Activated CD4-positive, alpha-beta T cell treated with anti-CD3 and anti-CD28 coated beads for 1 hour (primary cell): Measurements from ENCODE around the gene ACTN2.

Experiments
- DNase-seq: peaks from one replicate; pipeline ENCODE4 v3.0.0-alpha.2; 2020

ACTN2 gene

GRCh38 chr1:236744533-236744932 is 58.2 kb downstream of the ACTN2 start:
- no peak for DNase-seq

GRCh38 chr1:236746785-236747184 is 60.5 kb downstream of the ACTN2 start:
- no peak for DNase-seq

- DNase-seq, result no peak
Measured at GRCh38 chr1:236747311-236747985, 61.1 kb downstream of the ACTN2 start.

- DNase-seq, result no peak
Measured at GRCh38 chr1:236748268-236748870, 62.1 kb downstream of the ACTN2 start.

- DNase-seq, result no peak
Measured at GRCh38 chr1:236750928-236751327, 64.6 kb downstream of the ACTN2 start.

GRCh38 chr1:236751385-236751784 is 65.1 kb downstream of the ACTN2 start:
- no peak for DNase-seq

- no peak for DNase-seq
Measured at GRCh38 chr1:236751935-236752334, 65.6 kb downstream of the ACTN2 start.

- no peak for DNase-seq
Measured at GRCh38 chr1:236753516-236753915, 67.2 kb downstream of the ACTN2 start.

GRCh38 chr1:236753964-236754363 is 67.7 kb downstream of the ACTN2 start:
- DNase-seq, result no peak

GRCh38 chr1:236754525-236755210 is 68.4 kb downstream of the ACTN2 start:
- DNase-seq, result no peak

- DNase-seq, result no peak
Measured at GRCh38 chr1:236757640-236758039, 71.3 kb downstream of the ACTN2 start.

GRCh38 chr1:236759252-236759859 is 73.1 kb downstream of the ACTN2 start:
- DNase-seq, result no peak

- no peak for DNase-seq
Measured at GRCh38 chr1:236760480-236760879, 74.2 kb downstream of the ACTN2 start.

- DNase-seq, result no peak
Measured at GRCh38 chr1:236760986-236761385, 74.7 kb downstream of the ACTN2 start.

- no peak for DNase-seq
Measured at GRCh38 chr1:236761397-236762132, 75.3 kb downstream of the ACTN2 start.

GRCh38 chr1:236762410-236762809 is 76.1 kb downstream of the ACTN2 start:
- no peak for DNase-seq

GRCh38 chr1:236765831-236766230 is 79.5 kb downstream of the ACTN2 start:
- DNase-seq, result no peak

GRCh38 chr1:236766506-236766905 is 80.2 kb downstream of the ACTN2 start:
- DNase-seq, result no peak

GRCh38 chr1:236767276-236767675 is 81.0 kb downstream of the ACTN2 start:
- DNase-seq, result no peak

GRCh38 chr1:236768601-236769000 is 82.3 kb downstream of the ACTN2 start:
- DNase-seq, result no peak

GRCh38 chr1:236773919-236774318 is 87.6 kb downstream of the ACTN2 start:
- no peak for DNase-seq

GRCh38 chr1:236774926-236775325 is 88.6 kb downstream of the ACTN2 start:
- no peak for DNase-seq

GRCh38 chr1:236779312-236779711 is 93.0 kb downstream of the ACTN2 start:
- no peak for DNase-seq
